HuH-7 (cell line): Measurements from ENCODE around the gene P2RY4.
"Not testable (repeated sequence)": the region's sequence is repeated elsewhere in the genome, so short reads cannot be mapped to it uniquely, and the experiment has no call there.

Experiments
- DNase-seq: peaks from one replicate; pipeline ENCODE4 v3.0.0; 2011; ENCODE audit warnings: low spot score

Gene P2RY4

GRCh38 chrX:70243601-70244000, 16.4 kb downstream of the P2RY4 start:
- not testable (repeated sequence) for DNase-seq

- DNase-seq, result no peak
Measured at GRCh38 chrX:70241501-70241900, 18.5 kb downstream of the P2RY4 start.

- DNase-seq, result no peak
Measured at GRCh38 chrX:70240751-70241150, 19.3 kb downstream of the P2RY4 start.

- DNase-seq, result no peak
Measured at GRCh38 chrX:70234355-70234754, 25.6 kb downstream of the P2RY4 start, which contains the start of gene AWAT1. Gene AWAT1 (plus strand): TSS chrX:70234655. CDS start chrX:70234696, 41 bp downstream.

- no peak for DNase-seq
Measured at GRCh38 chrX:70231666-70232065, 28.3 kb downstream of the P2RY4 start.

GRCh38 chrX:70226687-70227086, 33.3 kb downstream of the P2RY4 start:
- no peak for DNase-seq

GRCh38 chrX:70226048-70226447, 34.0 kb downstream of the P2RY4 start:
- DNase-seq, result no peak

GRCh38 chrX:70219938-70220764, 39.9 kb downstream of the P2RY4 start:
- DNase-seq, result no peak

GRCh38 chrX:70209570-70209969, 50.4 kb downstream of the P2RY4 start:
- not testable (repeated sequence) for DNase-seq

- no peak for DNase-seq
Measured at GRCh38 chrX:70208479-70208878, 51.5 kb downstream of the P2RY4 start.
